Progenitor cell of endocrine pancreas (in vitro differentiated cells): ENCODE measurements around the gene ANGPTL2. TPM values are rescaled to one million over a fixed set of nuclear protein-coding genes. Genes with fewer than 3 reads are reported as not detected.

Source experiments
- DNase-seq: peaks from one replicate; pipeline ENCODE4 v3.0.0; 2021; ENCODE audit warnings: low spot score; ENCODE audit not compliant: unreplicated experiment
- H3K27ac Mint-ChIP-seq: 2 replicates; pipeline ENCODE4 v1.8.0; 2021; ENCODE audit warnings: mild to moderate bottlenecking, moderate library complexity, mixed read lengths
- H3K27me3 Mint-ChIP-seq: 2 replicates; pipeline ENCODE4 v1.8.0; 2021; ENCODE audit warnings: mixed read lengths
- H3K36me3 Mint-ChIP-seq: 2 replicates; pipeline ENCODE4 v1.8.0; 2022; ENCODE audit warnings: mixed read lengths; ENCODE audit not compliant: insufficient read depth
- H3K4me1 Mint-ChIP-seq: 2 replicates; pipeline ENCODE4 v1.8.0; 2021; ENCODE audit warnings: low read depth, mixed read lengths
- H3K4me3 Mint-ChIP-seq: 2 replicates; pipeline ENCODE4 v1.8.0; 2021; ENCODE audit warnings: low read depth, mild to moderate bottlenecking, moderate library complexity, mixed read lengths
- H3K9me3 Mint-ChIP-seq: 2 replicates; pipeline ENCODE4 v1.8.0; 2021; ENCODE audit warnings: low read depth, mixed read lengths
- CTCF ChIP-seq: fragments of 200-600 bp; sonication (generic); IDR thresholded peaks from one replicate; pipeline ENCODE4 v1.5.0; 2021; ENCODE audit warnings: antibody characterized with exemption, mild to moderate bottlenecking; ENCODE audit not compliant: unreplicated experiment
- total RNA-seq: library from RNA; stranded (reverse); gene quantifications from 2 replicates; pipeline ENCODE4 v1.2.1, GENCODE V29; 2021

The ANGPTL2 gene
- total RNA-seq, 1 donor from 2014 or later, result 4.7 TPM

DNA sequence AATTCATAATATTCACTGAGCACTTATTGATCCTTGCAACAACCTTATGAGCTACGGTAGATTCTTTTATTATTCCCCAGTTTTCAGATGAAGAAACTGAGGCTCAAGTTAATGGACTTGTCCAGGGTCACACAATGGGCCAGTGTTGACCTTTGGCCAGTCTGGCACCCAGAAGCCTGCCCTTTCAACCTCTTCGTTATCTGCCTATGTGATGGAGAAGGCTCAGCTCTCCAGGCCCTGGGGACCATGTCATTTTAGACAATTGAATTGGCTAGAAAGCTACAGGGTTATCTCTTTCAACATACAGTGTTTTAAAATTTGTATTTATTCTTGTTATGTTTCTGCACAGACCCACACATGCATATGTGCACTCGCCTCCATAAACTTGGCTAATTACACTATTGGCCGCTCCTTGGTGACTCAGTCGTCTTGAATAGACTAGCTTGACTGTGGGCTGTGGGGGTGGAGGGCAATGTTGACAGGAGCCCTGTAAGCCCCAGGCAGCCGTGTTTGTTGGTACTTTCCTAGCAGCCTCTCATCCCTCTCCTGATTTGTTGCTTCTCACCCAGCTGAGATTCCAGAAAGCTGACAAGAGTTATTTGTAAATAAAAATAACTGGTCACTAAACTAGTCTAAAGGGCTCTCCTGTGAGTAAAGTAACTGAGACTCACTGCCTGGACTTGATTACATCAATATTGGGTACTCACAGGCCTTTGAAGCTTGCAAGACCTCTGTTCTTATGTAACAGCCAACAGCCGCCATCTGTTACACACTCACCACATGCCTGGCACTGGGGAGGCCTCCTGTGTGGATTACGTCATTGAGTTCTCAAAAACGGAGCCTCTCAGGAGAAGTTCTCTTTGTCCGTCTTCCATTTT is 8.5 kb upstream of the ANGPTL2 start:
- Mint-ChIP-seq H3K4me1 (peaks cover 37% of the 10 kb centered on the region), H3K9me3 (no peaks in the 10 kb centered on the region), H3K27me3 (peaks cover 32% of the 10 kb centered on the region), H3K4me3 (no peak overlapping the region), H3K27ac (peak overlapping the region; percentile 33), H3K36me3 (no peaks in the 10 kb centered on the region)
- DNase-seq, result no peak
- no peak for TF ChIP-seq CTCF

- H3K4me1 Mint-ChIP-seq, result peaks cover 37% of the 10 kb centered on the region
- H3K4me3 Mint-ChIP-seq, result no peak overlapping the region
- DNase-seq, result no peak
- H3K9me3 Mint-ChIP-seq, result no peaks in the 10 kb centered on the region
- no peaks in the 10 kb centered on the region for H3K36me3 Mint-ChIP-seq
- peaks cover 32% of the 10 kb centered on the region for H3K27me3 Mint-ChIP-seq
- no peak for TF ChIP-seq CTCF
- H3K27ac Mint-ChIP-seq, result no peak overlapping the region
These were observed 7.8 kb upstream of the ANGPTL2 start for GRCh38 chr9:127130235-127130634.

GRCh38 chr9:127129718-127130085 is 7.3 kb upstream of the ANGPTL2 start:
- Mint-ChIP-seq H3K4me3 (no peak overlapping the region), H3K9me3 (no peaks in the 10 kb centered on the region), H3K27ac (no peak overlapping the region), H3K4me1 (peaks cover 37% of the 10 kb centered on the region), H3K36me3 (no peaks in the 10 kb centered on the region), H3K27me3 (peaks cover 34% of the 10 kb centered on the region)
- DNase-seq, result no peak
- no peak for TF ChIP-seq CTCF

DNA sequence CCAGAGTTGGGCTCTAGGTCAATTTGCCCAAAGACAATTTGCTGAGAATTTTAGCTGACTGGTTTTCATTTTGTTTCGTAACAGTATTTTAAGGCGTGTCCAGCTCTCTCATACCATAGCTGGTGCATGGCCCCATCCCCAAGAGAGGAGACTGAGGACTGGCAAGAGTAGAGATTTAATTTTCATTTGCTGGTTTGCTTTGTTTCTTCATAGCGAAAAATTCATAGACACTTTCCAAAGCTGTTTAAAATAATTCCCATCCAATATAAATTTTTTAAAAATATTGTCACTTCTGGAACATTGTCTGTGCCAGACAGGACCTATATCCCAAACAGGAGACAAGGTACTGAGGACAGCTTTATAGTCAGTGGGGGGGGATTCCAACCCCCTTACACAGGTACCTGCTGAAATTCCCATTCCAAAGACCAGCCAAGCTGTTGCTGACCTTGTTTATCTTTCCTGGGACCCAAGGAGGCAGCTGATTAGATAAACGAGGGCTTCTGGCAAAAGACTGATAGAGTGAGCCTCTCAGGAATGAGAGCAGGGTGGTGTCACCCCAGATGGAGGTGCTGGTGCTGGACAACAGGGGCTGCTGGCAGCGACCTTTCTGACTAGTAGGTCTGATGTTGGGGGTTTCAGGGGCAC is 6.8 kb upstream of the ANGPTL2 start:
- H3K27me3 Mint-ChIP-seq, result peaks cover 34% of the 10 kb centered on the region
- DNase-seq, result no peak
- H3K36me3 Mint-ChIP-seq, result no peaks in the 10 kb centered on the region
- H3K4me3 Mint-ChIP-seq, result no peak overlapping the region
- TF ChIP-seq CTCF, result no peak
- H3K4me1 Mint-ChIP-seq, result peaks cover 37% of the 10 kb centered on the region
- no peak overlapping the region for H3K27ac Mint-ChIP-seq
- no peaks in the 10 kb centered on the region for H3K9me3 Mint-ChIP-seq

DNA sequence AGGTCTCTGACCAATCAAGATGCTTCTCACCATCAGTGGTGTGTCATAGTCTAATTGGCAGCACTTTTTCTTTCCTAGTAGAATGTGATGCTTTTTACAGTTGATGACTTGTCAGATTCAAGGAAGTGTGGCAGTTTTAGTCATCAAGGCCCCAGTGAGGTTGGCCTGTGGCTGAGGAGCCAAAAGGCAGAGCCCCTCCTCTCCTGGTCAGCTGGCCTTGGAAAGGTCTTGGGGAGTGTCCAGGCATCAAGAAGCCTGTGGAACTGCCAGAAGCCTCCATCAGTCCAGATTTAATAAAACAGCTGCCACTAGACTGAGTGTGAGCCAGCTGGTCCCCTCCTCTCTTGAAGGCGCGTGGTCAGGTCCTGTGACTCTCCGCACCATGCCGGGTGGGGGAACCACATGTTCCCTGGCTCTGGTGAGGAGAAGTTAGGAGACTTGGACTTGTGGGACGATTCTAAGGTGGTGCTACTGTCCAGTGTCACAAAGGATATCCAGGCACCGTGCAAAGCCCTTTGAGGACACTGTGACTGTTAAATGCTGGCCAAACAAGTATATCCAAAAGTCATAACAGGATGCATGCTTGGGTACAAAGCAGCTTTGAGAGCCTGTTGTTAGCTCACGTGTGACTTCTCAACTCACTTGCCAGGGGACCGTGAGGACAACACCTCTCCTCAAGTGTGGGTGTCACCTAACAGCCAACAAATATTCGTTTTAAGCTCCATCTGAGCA is 6.1 kb upstream of the ANGPTL2 start:
- no peak for DNase-seq
- Mint-ChIP-seq H3K4me1 (peaks cover 31% of the 10 kb centered on the region), H3K27me3 (peaks cover 34% of the 10 kb centered on the region), H3K36me3 (no peaks in the 10 kb centered on the region), H3K27ac (no peak overlapping the region), H3K4me3 (no peak overlapping the region), H3K9me3 (no peaks in the 10 kb centered on the region)
- no peak for TF ChIP-seq CTCF
